CD4-positive, alpha-beta T cell treated with Interleukin-10 for 1 hour (primary cell): ENCODE data around the gene PUSL1.

ENCODE experiments used
- DNase-seq: peaks from one replicate; pipeline ENCODE4 v3.0.0-alpha.2; 2020

The PUSL1 gene

DNA sequence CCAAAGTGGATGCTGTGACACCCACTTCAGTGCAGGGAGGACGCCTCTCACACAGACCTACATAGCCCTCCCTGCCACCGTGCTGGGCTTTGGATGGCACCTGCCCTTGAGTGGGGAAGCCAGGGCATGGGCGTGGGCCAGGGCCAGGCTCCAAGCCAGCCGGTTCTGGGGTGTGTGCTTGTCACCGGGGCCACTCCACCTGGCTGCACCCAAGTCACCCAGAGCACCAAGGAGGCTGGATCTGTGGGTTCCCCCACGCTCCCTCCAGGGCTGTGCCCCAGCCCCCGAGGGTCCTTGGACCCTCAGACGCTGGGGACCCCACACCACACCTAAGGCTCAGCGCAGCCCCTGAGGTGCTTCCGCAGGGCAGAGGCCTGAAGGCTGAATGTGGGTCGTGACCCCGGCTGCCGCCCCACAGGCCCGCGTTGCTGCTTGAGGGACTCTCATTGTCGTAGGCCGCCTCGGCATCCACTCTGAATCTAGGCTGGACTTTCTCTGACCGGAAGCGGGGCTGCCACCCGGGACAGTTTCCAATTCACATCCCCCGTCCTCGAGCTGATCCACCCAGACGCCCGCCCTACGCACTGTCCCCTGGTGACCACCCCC, 48.5 kb downstream of the PUSL1 start:
- DNase-seq = no peak

DNA sequence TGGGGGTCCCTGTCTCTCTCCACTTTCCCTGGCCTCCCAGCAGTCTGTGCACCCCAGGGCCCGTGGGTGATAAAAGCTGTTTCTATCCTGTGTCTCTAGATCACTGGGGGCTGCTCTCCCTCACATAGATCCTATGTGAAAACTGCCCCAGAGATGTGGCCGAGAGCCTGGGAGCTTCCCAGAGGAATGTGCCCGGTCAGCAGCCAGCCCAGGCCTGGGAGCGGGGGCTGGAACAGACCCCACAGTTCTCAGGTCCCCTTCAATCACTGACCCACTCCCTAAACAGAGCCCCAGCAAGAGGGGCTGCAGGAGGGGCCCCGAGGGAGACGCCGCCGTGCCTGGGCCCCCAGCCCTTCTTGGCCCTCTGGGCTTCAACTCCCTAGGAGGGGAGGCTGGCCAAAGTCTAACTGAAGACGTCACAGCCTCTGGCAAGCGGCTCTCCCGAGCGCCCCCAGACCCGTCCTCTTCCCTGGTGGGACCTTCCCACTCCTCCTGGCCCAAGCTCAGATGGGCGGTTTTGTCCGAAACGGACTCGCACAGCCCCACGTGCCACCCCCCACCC, 49.6 kb downstream of the PUSL1 start:
- no peak for DNase-seq

DNA sequence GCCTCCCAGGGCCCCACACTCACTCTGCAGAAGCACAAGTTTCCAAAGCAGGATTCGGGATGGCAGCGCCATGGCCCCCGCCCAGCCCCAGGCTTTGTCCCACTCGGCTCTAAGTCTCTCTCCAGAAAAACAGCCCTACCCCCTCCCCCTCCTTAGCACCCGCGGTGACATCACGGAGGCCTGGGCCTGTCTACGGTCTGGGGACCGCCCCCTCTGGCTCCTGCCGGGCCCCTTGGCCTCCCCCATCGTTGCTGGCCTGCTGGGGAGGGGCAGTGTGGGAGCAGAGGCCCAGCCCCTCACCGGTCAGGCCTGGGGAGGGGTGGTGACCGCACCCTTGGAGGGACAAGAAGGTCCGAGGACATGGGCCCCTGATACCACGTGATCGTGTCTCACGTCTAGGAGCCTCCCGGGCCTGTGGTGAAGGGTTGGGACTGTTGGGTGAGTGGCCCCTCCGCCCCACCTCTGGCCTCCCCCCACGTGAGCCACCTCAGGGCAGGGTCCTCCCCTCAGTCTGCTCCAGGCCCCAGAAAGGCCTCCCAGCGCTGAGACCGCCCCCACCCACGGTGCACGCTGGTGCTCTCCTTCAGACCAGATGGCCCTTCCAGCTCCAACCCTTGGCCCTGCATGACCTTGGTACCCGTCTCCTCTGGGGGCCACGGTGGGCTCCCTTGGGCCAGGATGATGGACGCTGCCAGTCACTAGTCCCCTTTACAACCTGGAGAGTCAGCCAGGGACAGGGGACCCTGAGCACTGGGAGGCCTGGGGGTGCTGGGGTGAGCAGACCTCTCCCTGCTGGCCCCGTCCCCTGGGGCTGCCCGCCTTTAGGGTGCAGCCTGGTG, 50.3 kb downstream of the PUSL1 start, which contains the start of gene MXRA8:
Gene MXRA8 (minus strand): TSS at position 123 of the 839 bp plus-strand sequence. CDS start 51 bp downstream, at position 72.
- DNase-seq = no peak

DNA sequence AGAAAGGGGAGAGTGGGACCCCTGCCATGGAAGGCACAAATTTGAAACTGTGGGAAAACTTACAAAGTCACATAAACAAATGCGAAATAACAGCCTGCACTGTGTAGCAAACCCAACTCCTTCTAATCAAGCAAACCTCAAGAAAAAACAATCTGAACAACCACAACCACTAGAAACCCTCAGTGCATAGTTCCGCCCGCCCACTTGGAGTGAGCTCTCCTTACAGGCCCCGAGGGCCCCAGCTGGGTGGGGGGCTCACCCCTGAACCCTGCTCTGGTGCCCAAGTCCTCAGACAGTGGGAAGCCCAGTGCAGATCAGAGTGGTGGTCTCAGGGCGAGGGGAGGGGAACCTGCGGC, 50.9 kb downstream of the PUSL1 start:
- no peak for DNase-seq

DNA sequence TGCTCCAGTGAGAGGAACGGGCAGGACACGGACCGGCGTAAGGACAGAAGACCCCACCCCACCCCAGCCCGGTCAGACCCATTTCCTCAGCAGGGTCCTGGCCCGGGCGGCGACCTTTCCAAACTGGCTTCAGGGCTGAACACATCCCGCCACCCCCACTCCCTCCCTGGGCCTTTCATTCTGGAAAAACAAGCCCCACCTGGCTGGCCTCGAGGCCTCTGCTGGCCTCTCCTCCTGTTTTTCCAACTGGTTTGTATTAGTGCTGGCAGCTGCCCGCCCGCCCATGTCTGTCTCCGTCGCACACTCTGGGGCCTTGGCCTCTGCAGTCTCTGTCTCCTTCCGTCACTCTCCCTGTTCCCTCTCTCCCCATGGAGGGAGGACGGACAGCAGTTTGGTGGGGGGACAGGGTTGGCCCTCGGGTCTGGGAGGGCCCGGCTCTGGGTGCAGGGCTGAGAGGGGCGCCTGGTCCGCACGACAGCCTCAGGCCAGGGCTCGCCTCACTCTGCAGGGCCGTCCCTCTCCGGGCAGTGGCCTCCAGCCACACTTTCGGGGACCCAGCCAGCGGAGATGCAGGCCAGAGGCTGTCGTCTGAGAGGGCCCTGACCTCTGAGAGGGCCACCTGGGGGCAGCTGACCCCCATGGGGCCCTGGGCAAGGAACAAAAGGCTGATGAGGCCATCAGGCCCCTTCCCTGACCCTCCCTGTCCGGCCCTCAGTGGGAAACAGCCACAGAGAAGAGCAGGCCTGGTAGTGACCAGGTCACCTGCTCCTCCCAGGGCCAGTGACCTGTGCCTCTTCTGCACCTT, 51.5 kb downstream of the PUSL1 start:
- no peak for DNase-seq

DNA sequence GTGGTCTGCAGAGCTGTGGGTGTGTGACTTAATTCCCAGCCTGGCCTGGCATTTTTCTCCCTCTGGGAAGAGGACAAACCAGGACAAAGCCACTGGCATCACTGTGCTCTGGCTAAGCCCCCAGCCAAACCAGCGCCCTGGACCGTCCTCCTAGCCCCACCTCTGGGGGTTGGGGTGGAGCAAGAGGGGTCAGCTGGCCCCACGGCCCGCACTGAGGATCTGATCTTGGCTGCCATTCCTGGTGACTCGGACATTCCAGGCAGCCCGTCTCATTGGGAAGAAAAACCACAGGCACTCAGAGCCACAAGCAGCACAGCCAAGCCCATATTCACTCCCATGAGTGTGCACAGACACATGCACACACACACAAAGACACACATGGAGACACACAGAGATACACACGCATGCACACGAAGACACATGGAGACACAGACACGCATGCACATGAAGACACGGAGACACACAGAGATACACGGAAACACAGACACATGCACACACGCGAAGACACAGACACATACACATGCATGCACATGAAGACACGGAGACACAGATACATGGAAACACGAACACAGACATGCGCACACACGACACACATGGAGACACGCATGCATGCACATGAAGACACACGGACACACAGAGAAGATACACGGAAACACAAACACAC, 52.2 kb downstream of the PUSL1 start:
- no peak for DNase-seq
